ENCODE measurements around the gene EGR2.

Gene EGR2

GRCh38 chr10:62814756-62815380 lies 1.3 kb downstream of the EGR2 start:
- peak overlapping the region; percentile 86 to 92 for H3K27ac Mint-ChIP-seq
- peak overlapping the region; percentile 96 to 99 for H3K4me3 Mint-ChIP-seq
- no peaks in the 10 kb centered on the region for H3K9me3 Mint-ChIP-seq
- peak in 1 of 3 experiments; percentile 18 for DNase-seq
- peaks cover 19% of the 10 kb centered on the region for H3K36me3 Mint-ChIP-seq (ENCODE audit: insufficient read depth)
- H3K4me1 Mint-ChIP-seq (ENCODE audit: low read depth in 2 of 2) = peaks cover 45 to 69% of the 10 kb centered on the region in 2 donors
- no peak for ATAC-seq (replicated peaks)
- peaks cover 39 to 51% of the 10 kb centered on the region in 2 donors for H3K27me3 Mint-ChIP-seq

GRCh38 chr10:62813981-62814380 lies 2.2 kb downstream of the EGR2 start:
- DNase-seq (no peak), ATAC-seq (replicated peaks) (no peak)
- Mint-ChIP-seq H3K27me3 (peaks cover 32 to 42% of the 10 kb centered on the region in 2 donors), H3K36me3 (ENCODE audit: insufficient read depth) (peaks cover 19% of the 10 kb centered on the region), H3K27ac (no peak overlapping the region), H3K4me3 (peak overlapping the region; percentile 96 to 99), H3K9me3 (no peaks in the 10 kb centered on the region), H3K4me1 (ENCODE audit: low read depth in 2 of 2) (peaks cover 44 to 72% of the 10 kb centered on the region in 2 donors)

- no peak for ATAC-seq (replicated peaks)
- Mint-ChIP-seq H3K4me1 (ENCODE audit: low read depth in 2 of 2) (peaks cover 45 to 75% of the 10 kb centered on the region in 2 donors), H3K27ac (no peak overlapping the region)
These were observed 2.7 kb downstream of the EGR2 start for GRCh38 chr10:62813453-62813852.

GRCh38 chr10:62812672-62813439 lies 3.3 kb downstream of the EGR2 start:
- H3K27ac Mint-ChIP-seq = no peak overlapping the region
- H3K27me3 Mint-ChIP-seq = peaks cover 26 to 33% of the 10 kb centered on the region in 2 donors
- peaks cover 19% of the 10 kb centered on the region for H3K36me3 Mint-ChIP-seq (ENCODE audit: insufficient read depth)
- peak overlapping the region in 1 of 2 donors; percentile 99 for H3K4me3 Mint-ChIP-seq
- H3K9me3 Mint-ChIP-seq = no peaks in the 10 kb centered on the region
- DNase-seq = no peak
- peaks cover 43 to 76% of the 10 kb centered on the region in 2 donors for H3K4me1 Mint-ChIP-seq (ENCODE audit: low read depth in 2 of 2)
- no peak for ATAC-seq (replicated peaks)

More at GRCh38 chr10:62813453-62813852, 2.7 kb downstream of the EGR2 start:
- H3K27me3 Mint-ChIP-seq = peaks cover 30 to 37% of the 10 kb centered on the region in 2 donors
- H3K4me3 Mint-ChIP-seq = peak overlapping the region in 1 of 2 donors; percentile 99
- no peaks in the 10 kb centered on the region for H3K9me3 Mint-ChIP-seq
- no peak for DNase-seq
- H3K36me3 Mint-ChIP-seq (ENCODE audit: insufficient read depth) = peaks cover 19% of the 10 kb centered on the region

GRCh38 chr10:62811159-62811875 lies 4.8 kb downstream of the EGR2 start:
- Mint-ChIP-seq H3K27ac (peak overlapping the region in 1 of 2 donors; percentile 41), H3K27me3 (peaks cover 26 to 32% of the 10 kb centered on the region in 2 donors), H3K36me3 (ENCODE audit: insufficient read depth) (peaks cover 20% of the 10 kb centered on the region), H3K4me3 (no peak overlapping the region), H3K4me1 (ENCODE audit: low read depth in 2 of 2) (peaks cover 42 to 79% of the 10 kb centered on the region in 2 donors), H3K9me3 (no peaks in the 10 kb centered on the region)
- peak in 1 of 3 experiments; percentile 19 for DNase-seq
- no peak for ATAC-seq (replicated peaks)

- H3K27ac Mint-ChIP-seq = no peak overlapping the region
- H3K9me3 Mint-ChIP-seq = no peaks in the 10 kb centered on the region
- no peak overlapping the region for H3K4me3 Mint-ChIP-seq
- DNase-seq = no peak
- H3K4me1 Mint-ChIP-seq (ENCODE audit: low read depth in 2 of 2) = peaks cover 34 to 73% of the 10 kb centered on the region in 2 donors
- peaks cover 17 to 22% of the 10 kb centered on the region in 2 donors for H3K27me3 Mint-ChIP-seq
- no peak for ATAC-seq (replicated peaks)
- H3K36me3 Mint-ChIP-seq (ENCODE audit: insufficient read depth) = peaks cover 15% of the 10 kb centered on the region
These were observed 5.8 kb downstream of the EGR2 start for GRCh38 chr10:62810156-62810902.

GRCh38 chr10:62806251-62806650 lies 9.9 kb downstream of the EGR2 start:
- peak overlapping the region; percentile 96 to 99 for H3K27ac Mint-ChIP-seq
- DNase-seq (no peak), ATAC-seq (replicated peaks) (no peak)
- H3K27me3 Mint-ChIP-seq = no peaks in the 10 kb centered on the region
- H3K4me1 Mint-ChIP-seq (ENCODE audit: low read depth in 2 of 2) = peaks cover 25 to 50% of the 10 kb centered on the region in 2 donors
- peaks cover 25% of the 10 kb centered on the region for H3K36me3 Mint-ChIP-seq (ENCODE audit: insufficient read depth)
- H3K9me3 Mint-ChIP-seq = no peaks in the 10 kb centered on the region
- peak overlapping the region; percentile 87 to 98 for H3K4me3 Mint-ChIP-seq

GRCh38 chr10:62805231-62806099 lies 10.7 kb downstream of the EGR2 start:
- no peak for DNase-seq
- Mint-ChIP-seq H3K4me1 (ENCODE audit: low read depth in 2 of 2) (peaks cover 21 to 45% of the 10 kb centered on the region in 2 donors), H3K27ac (peak overlapping the region; percentile 96 to 99), H3K27me3 (peaks cover 4 to 6% of the 10 kb centered on the region in 2 donors), H3K4me3 (peak overlapping the region; percentile 87 to 98), H3K9me3 (no peaks in the 10 kb centered on the region), H3K36me3 (ENCODE audit: insufficient read depth) (peaks cover 25% of the 10 kb centered on the region)
- ATAC-seq (replicated peaks) = no peak

GRCh38 chr10:62804356-62805230 lies 11.6 kb downstream of the EGR2 start, which contains the start of gene ADO:
ADO (plus strand) TSS chr10:62804720; CDS start chr10:62805060, 340 bp downstream.
- Mint-ChIP-seq H3K4me3 (peak within 1 kb of the TSS; percentile 87 to 98), H3K9me3 (no peaks in the 10 kb centered on the region), H3K4me1 (ENCODE audit: low read depth in 2 of 2) (peaks cover 20 to 38% of the 10 kb centered on the region in 2 donors), H3K36me3 (ENCODE audit: insufficient read depth) (peaks cover 25% of the 10 kb centered on the region), H3K27me3 (peaks cover 10 to 13% of the 10 kb centered on the region in 2 donors), H3K27ac (peak within 1 kb of the TSS; percentile 96 to 99)
- peak; percentile 86 for ATAC-seq (replicated peaks)
- peak; percentile 72 to 78 (median 74) for DNase-seq

GRCh38 chr10:62803724-62804355 lies 12.3 kb downstream of the EGR2 start:
- H3K27me3 Mint-ChIP-seq = peaks cover 13 to 14% of the 10 kb centered on the region in 2 donors
- ATAC-seq (replicated peaks) (no peak), DNase-seq (no peak)
- H3K4me1 Mint-ChIP-seq (ENCODE audit: low read depth in 2 of 2) = peaks cover 20 to 35% of the 10 kb centered on the region in 2 donors
- peak overlapping the region; percentile 96 to 99 for H3K27ac Mint-ChIP-seq
- H3K36me3 Mint-ChIP-seq (ENCODE audit: insufficient read depth) = peaks cover 25% of the 10 kb centered on the region
- H3K4me3 Mint-ChIP-seq = peak overlapping the region; percentile 87 to 98
- H3K9me3 Mint-ChIP-seq = no peaks in the 10 kb centered on the region

- Mint-ChIP-seq H3K27me3 (peaks cover 31 to 32% of the 10 kb centered on the region in 2 donors), H3K27ac (peak overlapping the region in 1 of 2 donors; percentile 29), H3K36me3 (ENCODE audit: insufficient read depth) (peaks cover 16% of the 10 kb centered on the region), H3K4me3 (no peak overlapping the region), H3K9me3 (no peaks in the 10 kb centered on the region), H3K4me1 (ENCODE audit: low read depth in 2 of 2) (peaks cover 13 to 17% of the 10 kb centered on the region in 2 donors)
- ATAC-seq (replicated peaks) = no peak
- DNase-seq = no peak
These were observed 14.3 kb downstream of the EGR2 start for GRCh38 chr10:62801871-62802270.
